Activated CD8-positive, alpha-beta memory T cell treated with anti-CD3 and anti-CD28 coated beads for 1 hour (primary cell): ENCODE results near the gene GPR42.
"Not testable (repeated sequence)": the region's sequence is repeated elsewhere in the genome, so short reads cannot be mapped to it uniquely, and the experiment has no call there.

Experiments used
- DNase-seq, 2 donors: peaks; one replicate each; pipeline ENCODE4 v3.0.0-alpha.2; 2020; ENCODE audit warnings: low read depth in 1 of 2; ENCODE audit errors: extremely low read depth in 1 of 2

Gene GPR42

DNA sequence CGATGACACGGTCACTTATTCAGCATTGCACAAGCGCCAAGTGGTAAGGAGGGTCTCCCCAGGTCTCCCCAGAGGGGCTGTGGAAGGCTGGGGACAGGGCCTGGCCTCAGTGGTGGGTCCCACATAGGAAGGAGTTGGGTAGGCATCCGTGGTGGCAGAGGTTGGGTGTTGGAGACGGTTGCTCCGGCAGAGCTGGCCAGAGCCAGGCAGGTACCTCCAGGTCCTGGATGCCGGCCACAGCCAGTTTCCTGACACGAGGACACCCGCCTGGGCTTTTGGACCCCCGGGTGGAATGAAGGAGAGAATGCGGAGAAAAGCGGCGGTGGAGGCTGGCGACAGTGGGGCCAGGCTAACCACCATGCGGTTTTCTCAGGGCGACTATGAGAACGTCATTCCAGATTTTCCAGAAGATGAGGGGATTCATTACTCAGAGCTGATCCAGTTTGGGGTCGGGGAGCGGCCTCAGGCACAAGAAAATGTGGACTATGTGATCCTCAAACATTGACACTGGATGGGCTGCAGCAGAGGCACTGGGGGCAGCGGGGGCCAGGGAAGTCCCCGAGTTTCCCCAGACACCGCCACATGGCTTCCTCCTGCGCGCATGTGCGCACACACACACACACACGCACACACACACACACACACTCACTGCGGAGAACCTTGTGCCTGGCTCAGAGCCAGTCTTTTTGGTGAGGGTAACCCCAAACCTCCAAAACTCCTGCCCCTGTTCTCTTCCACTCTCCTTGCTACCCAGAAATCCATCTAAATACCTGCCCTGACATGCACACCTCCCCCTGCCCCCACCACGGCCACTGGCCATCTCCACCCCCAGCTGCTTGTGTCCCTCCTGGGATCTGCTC lies 24.4 kb upstream of the GPR42 start:
- peak; percentile 33 to 56 for DNase-seq

DNA sequence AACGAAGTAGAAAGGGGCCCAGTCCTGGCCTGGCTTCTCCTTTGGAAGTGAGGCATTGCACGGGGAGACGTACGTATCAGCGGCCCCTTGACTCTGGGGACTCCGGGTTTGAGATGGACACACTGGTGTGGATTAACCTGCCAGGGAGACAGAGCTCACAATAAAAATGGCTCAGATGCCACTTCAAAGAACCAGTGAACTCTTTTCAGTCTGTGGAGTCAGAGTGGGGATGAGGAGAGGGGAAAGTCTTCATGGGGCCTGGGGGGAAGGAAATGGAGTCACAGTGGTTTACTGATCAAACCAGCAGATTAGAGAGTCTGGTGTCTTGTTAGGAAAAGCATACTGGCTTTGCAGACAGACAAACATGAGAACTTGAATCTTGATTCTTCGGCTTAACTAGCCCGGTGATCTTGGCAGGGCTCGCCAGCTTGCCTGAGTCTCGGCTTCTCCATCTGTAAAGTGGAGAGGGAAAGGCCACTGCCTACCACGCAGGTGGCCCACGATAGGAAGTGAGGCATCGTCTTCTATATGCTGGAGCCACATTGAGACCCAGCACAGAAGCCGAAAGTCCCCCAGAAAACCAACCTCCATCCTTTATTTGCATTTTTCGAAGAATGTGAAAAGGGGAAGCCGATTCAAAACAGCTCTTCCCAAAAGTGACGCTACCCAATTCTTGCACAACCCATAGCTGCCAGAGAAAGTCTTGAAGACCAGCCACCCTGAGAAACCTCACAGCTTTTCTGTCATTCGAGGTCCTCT lies 23.5 kb upstream of the GPR42 start, which contains the start of gene FFAR1:
FFAR1 (plus strand) TSS at position 732 of the 759 bp plus-strand sequence. CDS start 3,650 bp downstream, outside the sequence.
- no peak for DNase-seq

DNA sequence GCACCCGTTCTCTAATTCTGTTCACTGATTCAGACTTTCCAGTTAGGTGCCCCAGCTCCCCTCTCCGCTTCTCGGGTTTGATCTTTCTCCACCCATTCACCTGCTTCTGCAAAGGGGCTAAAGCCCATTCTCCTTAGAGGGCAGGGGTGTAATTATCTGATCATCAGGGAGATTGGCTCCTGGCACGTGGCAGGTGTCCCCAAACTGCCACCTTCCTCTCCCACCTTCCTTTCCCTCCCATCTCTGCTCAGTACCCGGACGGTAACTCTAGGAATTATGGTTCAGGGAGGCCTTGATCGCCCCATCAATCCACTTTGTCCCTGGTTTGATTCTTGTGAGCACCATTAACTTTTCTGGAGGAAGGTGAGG lies 23.0 kb upstream of the GPR42 start:
- DNase-seq = no peak

DNA sequence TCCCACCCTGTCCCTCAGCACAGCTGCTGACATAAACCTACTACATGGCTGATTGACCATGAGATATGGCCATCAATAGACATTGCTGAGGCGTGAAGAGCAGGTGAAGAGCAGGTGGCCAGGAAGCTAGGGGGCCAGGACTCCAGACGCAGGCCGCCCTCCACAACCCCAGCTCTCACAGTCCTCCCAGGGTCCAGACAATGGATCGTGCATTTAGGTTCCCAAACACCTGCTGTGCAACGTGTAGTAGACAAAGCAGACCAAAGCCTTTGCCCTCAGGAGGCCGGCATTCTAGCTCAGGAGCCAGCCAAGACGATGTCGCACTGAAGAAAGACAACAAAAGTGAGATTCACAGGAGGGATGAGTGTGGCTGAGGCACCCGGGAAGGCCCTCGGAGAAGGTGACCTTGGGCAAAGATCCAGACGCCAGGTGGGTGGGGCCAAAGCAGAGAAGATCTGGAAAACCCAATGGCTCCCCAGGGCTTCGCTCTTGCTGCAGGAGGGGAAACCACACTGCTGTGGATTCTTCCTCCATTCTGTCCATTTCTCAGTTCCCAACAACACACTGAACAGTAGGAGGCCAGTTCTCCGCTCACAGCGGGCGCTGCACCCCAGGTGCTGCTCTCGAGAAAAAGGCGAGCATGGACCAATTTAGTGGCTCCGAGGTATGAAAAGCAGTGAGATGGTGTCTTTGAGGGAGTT lies 21.8 kb upstream of the GPR42 start:
- DNase-seq = no peak

DNA sequence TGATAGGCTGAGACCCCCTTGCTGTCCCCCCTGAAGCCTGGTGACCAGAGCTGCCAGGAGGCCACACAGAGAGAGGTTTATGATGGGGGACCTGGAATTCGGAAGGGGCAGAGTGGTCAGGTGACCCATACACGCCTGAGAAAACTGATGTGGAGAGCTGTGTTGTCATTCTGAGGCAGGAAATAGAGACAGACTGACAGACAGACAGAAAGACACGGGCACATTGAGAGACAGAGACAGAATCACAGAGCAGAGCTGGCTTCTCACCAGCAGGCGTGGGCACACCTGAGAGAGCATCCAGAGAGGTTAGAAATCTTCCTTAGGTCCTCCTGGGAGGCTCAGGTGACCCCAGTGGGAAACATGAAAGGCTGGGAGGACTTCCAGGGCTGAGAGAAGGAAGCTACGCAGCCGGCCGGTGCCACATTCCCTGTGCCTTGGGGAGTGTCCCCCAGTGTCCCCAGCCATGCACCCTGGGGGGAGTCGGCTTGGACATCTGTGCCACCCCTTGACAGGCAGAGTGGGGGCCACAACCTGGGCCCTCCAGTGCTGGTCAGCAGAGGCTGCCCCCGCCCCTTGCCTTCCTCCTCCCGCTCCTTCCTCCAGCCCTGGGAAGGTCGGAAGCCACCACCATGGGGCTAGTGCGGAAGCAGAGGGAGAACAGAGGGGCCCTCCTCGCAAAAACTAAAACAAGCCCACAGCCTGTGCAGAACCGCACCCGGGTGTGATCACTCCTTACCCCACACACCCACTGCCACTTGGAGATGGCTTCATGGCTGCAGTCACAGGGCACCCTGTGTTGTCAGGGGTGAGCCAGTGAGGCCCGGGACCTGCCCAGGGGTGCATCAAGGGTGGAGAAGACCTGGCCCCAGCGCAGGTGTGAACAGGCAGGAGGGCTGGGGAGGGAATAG lies 21.0 kb upstream of the GPR42 start:
- no peak for DNase-seq

DNA sequence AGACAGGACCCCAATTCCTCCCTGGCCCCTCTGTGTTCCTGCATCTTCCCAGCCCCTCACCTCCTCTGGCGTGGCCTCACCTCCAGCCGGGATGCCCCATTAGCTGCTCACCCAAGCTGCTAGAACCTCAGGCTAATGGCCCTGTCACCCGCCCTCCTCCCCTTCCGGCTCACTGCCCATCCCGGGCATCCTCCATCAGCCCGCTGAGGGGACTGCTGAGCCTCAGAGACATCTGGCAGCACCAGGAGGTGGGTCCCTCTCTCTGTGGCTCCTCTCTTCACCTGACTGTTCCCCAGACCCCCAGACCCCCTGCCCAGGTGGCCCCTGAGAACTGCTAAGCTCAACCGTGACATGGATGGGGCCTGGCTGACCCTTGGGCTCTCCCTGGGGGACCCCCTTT lies 20.3 kb upstream of the GPR42 start:
- no peak for DNase-seq

DNA sequence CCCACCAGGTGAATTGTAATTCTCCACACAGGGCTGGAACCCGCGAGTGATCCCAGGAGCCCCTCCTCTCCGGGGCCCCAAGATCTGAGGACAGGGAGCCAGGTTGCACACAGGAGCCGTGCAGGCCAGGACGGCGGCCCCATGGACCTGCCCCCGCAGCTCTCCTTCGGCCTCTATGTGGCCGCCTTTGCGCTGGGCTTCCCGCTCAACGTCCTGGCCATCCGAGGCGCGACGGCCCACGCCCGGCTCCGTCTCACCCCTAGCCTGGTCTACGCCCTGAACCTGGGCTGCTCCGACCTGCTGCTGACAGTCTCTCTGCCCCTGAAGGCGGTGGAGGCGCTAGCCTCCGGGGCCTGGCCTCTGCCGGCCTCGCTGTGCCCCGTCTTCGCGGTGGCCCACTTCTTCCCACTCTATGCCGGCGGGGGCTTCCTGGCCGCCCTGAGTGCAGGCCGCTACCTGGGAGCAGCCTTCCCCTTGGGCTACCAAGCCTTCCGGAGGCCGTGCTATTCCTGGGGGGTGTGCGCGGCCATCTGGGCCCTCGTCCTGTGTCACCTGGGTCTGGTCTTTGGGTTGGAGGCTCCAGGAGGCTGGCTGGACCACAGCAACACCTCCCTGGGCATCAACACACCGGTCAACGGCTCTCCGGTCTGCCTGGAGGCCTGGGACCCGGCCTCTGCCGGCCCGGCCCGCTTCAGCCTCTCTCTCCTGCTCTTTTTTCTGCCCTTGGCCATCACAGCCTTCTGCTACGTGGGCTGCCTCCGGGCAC lies 19.3 kb upstream of the GPR42 start:
- DNase-seq = no peak

DNA sequence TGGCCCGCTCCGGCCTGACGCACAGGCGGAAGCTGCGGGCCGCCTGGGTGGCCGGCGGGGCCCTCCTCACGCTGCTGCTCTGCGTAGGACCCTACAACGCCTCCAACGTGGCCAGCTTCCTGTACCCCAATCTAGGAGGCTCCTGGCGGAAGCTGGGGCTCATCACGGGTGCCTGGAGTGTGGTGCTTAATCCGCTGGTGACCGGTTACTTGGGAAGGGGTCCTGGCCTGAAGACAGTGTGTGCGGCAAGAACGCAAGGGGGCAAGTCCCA lies 18.8 kb upstream of the GPR42 start:
- no peak for DNase-seq

DNA sequence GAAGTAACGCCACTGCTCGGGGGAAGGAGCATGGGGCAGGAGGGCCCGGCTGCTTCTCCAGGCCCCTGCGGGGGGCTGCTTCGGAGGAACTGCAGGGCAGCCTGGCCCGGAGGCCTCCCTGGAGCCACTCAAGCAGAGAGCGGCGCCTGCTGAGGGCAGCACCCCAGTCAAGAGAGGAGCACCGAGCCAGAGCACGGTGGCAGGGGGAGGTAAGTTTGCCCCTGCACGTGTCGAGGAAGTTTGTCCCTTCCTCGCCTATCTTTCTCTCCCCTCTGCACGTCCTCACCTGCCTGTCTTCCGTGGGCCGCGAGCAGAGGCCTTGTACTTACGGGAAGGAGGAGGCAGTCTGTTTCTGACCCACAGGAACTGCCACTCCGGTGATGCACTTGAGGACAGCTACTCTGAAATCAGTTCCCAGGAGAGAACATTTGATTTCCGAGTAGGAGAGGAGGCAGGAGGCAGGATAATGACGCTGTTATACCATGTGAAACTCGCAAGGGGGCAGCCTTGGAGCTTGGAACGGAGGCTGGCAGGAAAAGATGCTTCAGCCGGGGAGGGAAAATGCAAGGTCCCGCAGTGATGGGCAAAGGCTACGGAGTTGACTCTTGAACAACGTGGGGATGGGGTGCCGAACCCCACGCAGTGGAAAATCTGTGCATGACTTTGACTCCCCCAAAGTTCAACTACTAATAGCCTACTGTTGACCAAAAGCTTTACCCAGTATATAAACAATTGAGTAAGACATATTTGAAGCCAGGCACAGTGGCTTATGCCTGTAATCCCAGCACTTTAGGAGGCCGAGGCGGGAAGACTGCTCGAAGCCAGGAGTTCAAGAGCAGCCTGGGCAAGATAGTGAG lies 18.2 kb upstream of the GPR42 start:
- peak; percentile 32 to 44 for DNase-seq

DNA sequence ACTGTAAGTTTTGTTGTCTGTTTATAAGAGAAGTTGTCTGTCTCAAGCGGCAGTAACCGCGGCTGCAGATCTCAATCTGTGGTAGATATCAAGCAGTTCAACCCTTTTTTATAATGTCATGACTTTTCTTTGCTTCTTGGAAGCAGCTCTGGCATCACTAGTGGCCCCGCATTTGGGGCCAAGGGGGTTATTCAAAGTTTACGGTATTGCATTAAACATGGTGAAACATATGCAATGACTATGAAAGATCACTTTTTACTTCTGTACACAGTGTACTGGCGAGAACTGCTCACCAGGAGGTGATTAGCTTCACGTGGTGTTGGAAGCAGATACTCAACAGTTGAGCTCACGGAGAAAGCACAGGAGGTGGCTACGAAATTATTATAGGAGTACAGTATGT lies 17.2 kb upstream of the GPR42 start:
- no peak for DNase-seq

DNA sequence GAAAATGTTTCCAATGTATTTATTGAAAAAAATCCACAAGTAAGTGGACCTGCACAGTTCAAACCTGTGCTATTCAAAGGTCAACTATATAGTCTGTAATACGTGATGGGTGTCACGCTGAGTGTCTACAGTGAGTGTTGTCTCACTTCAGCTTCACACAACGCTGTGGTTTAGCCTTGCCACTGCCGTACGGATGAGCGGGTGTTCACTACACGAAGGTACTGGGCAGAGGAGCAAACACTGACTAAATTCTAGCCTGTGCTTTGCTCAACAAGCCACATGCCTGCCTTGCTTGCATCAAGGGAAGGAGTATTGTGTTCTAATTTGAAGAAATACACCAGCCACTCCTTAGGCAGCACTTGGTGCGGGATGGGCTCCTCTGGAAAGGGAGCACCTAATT lies 16.0 kb upstream of the GPR42 start:
- no peak for DNase-seq

DNA sequence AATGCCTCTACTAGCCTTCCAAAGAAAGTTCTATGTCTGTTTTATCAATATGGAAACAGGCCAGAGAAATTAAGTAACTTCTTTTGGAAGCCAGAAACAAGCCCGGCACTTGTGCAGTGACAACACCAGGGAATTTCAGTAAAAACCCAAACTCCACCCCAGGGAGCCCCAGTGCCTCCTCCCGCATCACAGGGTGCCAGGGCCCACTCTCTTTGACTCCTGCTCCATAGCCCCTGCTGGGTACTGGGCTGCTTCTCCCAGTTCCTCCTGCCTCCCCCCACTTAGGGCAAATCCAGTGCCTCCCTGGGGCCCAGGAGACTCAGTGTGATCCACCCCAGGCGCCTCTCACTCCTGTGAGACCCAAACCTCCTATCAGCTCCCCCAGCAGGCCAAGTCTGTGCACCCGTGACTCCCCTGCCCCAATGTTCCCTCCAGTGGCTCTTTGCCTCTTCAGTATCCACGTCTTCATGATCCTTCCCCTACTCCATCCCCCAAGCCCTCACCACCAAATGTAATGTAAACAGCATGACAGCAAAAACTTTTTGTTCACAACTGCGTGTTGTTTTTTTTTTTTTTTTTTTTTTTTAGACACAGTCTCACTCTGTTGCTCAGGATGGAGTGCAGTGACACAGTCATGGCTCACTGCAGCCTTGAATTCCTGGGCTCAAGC lies 14.9 kb upstream of the GPR42 start:
- DNase-seq = no peak

DNA sequence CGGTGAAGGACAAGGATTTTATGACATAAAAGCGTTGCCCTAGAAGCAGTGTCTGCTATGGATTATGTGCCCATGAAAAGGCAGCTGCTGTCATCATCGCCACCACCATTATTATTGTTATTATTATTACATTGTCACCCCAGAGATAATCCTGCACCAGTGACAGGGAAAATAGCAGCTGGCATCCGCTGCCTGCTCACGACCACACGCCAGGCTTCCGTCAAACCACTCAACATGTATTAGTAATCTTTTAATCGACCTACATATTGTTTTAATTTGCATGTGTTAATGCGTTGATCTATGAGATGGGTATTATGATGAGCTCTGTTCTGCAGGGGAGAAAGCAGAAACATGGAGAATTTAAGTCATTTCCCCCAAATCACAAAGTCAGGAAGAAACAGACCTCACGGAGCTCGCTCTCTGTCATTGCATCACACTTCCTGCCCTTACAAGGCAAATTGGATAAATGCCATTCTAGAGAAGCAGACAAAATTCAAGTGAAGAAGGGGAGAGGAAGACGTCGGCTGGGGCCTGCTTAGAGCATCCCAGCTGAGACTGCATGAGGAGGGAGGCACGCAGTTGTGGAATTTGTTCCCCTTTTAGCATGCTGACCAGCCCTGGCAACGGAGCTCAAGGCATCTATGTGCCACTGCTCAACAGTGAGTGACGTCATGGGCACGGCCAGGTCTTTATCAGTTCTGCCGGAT lies 12.8 kb upstream of the GPR42 start, which contains the start of gene FFAR3:
FFAR3 (plus strand) TSS at position 594 of the 707 bp plus-strand sequence. CDS start 431 bp downstream, outside the sequence.
- DNase-seq = no peak

DNA sequence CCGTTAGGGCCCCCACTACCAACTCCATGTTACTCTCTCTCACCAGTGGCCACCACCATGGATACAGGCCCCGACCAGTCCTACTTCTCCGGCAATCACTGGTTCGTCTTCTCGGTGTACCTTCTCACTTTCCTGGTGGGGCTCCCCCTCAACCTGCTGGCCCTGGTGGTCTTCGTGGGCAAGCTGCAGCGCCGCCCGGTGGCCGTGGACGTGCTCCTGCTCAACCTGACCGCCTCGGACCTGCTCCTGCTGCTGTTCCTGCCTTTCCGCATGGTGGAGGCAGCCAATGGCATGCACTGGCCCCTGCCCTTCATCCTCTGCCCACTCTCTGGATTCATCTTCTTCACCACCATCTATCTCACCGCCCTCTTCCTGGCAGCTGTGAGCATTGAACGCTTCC lies 12.0 kb upstream of the GPR42 start:
- DNase-seq = not testable (repeated sequence)

DNA sequence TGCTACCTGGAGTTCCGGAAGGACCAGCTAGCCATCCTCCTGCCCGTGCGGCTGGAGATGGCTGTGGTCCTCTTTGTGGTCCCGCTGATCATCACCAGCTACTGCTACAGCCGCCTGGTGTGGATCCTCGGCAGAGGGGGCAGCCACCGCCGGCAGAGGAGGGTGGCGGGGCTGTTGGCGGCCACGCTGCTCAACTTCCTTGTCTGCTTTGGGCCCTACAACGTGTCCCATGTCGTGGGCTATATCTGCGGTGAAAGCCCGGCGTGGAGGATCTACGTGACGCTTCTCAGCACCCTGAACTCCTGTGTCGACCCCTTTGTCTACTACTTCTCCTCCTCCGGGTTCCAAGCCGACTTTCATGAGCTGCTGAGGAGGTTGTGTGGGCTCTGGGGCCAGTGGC lies 11.5 kb upstream of the GPR42 start:
- not testable (repeated sequence) for DNase-seq

DNA sequence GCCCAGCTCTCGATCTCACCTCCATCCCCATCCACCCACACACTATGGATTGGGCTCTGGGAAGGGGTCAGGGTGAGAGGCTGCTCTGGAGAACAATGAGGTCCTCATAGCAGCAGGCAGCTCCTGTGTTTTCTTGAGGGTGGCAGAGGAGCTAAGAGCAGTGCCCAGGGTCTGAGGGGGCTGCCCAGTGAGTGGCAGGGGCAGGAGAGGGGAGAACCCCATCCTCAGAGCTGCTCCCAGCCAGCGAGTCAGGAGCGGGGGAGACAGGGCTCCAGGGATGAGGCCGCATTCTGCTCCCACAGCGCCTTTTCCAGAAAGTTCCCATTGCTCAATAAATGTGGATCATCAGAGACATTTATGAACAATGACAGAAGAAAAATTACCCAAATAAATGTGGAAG lies 10.8 kb upstream of the GPR42 start:
- not testable (repeated sequence) for DNase-seq

DNA sequence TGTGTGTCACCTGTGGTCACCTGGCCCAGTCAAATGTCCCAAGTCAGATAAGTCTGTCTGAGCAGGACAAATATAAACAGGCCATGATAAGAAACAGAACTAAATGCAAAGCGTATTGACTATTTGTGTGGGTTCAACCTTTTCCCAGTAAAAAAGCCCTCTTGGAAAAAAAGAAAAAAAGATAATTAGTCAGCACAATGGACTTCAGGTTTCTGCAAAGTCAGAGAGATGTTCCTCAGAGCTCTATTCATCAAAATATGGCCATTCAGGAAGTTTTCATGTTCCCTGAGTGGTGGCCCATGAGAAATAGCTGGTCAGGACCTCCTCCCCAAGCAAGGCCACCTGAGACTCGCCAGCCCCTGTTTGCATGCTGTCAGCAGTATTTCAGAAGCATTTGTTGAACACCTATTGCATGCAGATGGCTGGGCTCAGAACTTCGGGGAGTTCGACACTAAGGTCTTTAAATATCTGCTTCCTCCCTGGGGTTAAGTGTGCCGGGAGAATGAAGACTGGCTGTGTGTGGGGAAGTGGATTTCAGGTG lies 9.9 kb upstream of the GPR42 start:
- DNase-seq = no peak
